T-helper 1 cell (primary cell): ENCODE results near the gene MYO16.

Source experiments
- DNase-seq, 5 donors: peaks; one replicate each; pipeline ENCODE4 v3.0.0-alpha.2; 2012 to 2020

MYO16 gene

GRCh38 chr13:109256866-109257760 is 627.7 kb downstream of the MYO16 start:
- no peak for DNase-seq
